A549 (cell line): ENCODE measurements around the gene NBL1.

Experiments used
- CEBPB ChIP-seq, 2 experiments: fragments of >200 bp in 1 of 2; sonication (Bioruptor Twin) in 1 of 2; formaldehyde crosslinking in 1 of 2; IDR thresholded peaks; 2 replicates each; pipeline ENCODE4 v1.6.1; 2012 to 2016
- CTCF ChIP-seq: fragments of >200 bp; sonication (Bioruptor Twin); formaldehyde crosslinking; IDR thresholded peaks from 3 replicates; pipeline ENCODE4 v1.5.1; 2016
- POLR2A ChIP-seq: IDR thresholded peaks from 2 replicates; pipeline ENCODE4 v1.6.1; 2012; ENCODE audit warnings: mild to moderate bottlenecking, low read length
- TFCP2L1 ChIP-seq: fragments of 250-450 bp; sonication (Bioruptor Pico); IDR thresholded peaks from 2 replicates; pipeline ENCODE4 v1.5.0; 2021; ENCODE audit warnings: mild to moderate bottlenecking
- TF ChIP-seq, protein P1 (sequence below): IDR thresholded peaks from 2 replicates; pipeline ENCODE4 v1.6.1; 2012

DNA sequence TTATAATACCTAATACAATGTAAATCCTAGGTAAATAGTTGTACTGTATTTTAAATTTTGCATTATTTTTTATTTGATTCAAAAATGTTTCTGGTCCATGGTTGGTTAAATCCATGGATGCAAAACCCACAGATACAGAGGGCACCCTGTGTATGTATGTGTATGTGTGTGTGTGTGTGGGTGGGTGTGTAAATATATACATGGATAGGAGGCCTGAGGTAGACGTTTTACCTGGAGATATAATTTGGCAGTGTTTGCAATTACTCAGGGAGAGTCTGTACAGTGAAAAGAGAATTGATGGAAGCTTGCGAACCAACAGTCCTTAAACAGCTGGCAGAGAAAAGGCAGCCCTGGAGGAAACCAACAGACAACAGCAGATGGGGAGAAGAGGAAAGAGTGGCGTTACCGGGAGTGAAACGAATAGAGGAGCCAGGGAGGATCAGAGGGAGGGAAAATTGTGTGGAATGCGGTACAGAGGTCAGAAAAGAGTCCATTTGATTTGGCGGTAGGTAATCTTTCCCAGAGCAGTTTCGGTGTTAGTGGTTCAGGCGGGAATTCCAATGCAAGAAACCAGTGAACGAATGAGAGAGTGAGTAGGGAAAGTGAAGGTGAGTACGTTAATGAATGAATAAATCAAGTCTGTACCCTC lies 47.9 kb upstream of the NBL1 start:
- TF ChIP-seq CTCF (no peak), TFCP2L1 (CRISPR knock-in tag) (no peak), POLR2A (no peak), CEBPB (IDR thresholded peaks at IDR 0.05) (no peak)
- TF ChIP-seq, protein P1, sequence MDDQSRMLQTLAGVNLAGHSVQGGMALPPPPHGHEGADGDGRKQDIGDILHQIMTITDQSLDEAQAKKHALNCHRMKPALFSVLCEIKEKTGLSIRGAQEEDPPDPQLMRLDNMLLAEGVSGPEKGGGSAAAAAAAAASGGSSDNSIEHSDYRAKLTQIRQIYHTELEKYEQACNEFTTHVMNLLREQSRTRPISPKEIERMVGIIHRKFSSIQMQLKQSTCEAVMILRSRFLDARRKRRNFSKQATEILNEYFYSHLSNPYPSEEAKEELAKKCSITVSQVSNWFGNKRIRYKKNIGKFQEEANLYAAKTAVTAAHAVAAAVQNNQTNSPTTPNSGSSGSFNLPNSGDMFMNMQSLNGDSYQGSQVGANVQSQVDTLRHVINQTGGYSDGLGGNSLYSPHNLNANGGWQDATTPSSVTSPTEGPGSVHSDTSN = no peak
